A204.1 (cell line): ENCODE measurements around the gene FSTL5.
"Not testable (repeated sequence)": the region's sequence is repeated elsewhere in the genome, so short reads cannot be mapped to it uniquely, and the experiment has no call there.

ENCODE experiments used
- FAIRE-seq: peaks from 2 replicates; lab custom pipeline; 2012; peaks lifted over from hg19 to GRCh38; lab: Jason Lieb, UNC

The FSTL5 gene

GRCh38 chr4:162103908-162104307 is 59.9 kb downstream of the FSTL5 start:
- not testable (repeated sequence) for FAIRE-seq

- no peak for FAIRE-seq
These were observed 61.1 kb downstream of the FSTL5 start for GRCh38 chr4:162102713-162103112.

- FAIRE-seq = no peak
These were observed 62.5 kb downstream of the FSTL5 start for GRCh38 chr4:162101337-162101736.

- FAIRE-seq = no peak
These were observed 88.1 kb downstream of the FSTL5 start for GRCh38 chr4:162075726-162076125.

- FAIRE-seq = no peak
These were observed 102.6 kb downstream of the FSTL5 start for GRCh38 chr4:162061214-162061613.

GRCh38 chr4:162059656-162060055 is 104.1 kb downstream of the FSTL5 start:
- no peak for FAIRE-seq

GRCh38 chr4:162056990-162057389 is 106.8 kb downstream of the FSTL5 start:
- no peak for FAIRE-seq

GRCh38 chr4:162046135-162046534 is 117.7 kb downstream of the FSTL5 start:
- no peak for FAIRE-seq

- peak; percentile 37 for FAIRE-seq
These were observed 125.7 kb downstream of the FSTL5 start for GRCh38 chr4:162038112-162038511.

GRCh38 chr4:162017863-162018262 is 145.9 kb downstream of the FSTL5 start:
- no peak for FAIRE-seq

- FAIRE-seq = no peak
These were observed 146.8 kb downstream of the FSTL5 start for GRCh38 chr4:162016991-162017390.

GRCh38 chr4:162016219-162016618 is 147.6 kb downstream of the FSTL5 start:
- FAIRE-seq = no peak

GRCh38 chr4:162015090-162015489 is 148.7 kb downstream of the FSTL5 start:
- no peak for FAIRE-seq

- FAIRE-seq = no peak
These were observed 152.7 kb downstream of the FSTL5 start for GRCh38 chr4:162011089-162011488.

- FAIRE-seq = no peak
These were observed 153.4 kb downstream of the FSTL5 start for GRCh38 chr4:162010362-162010761.

- no peak for FAIRE-seq
These were observed 171.5 kb downstream of the FSTL5 start for GRCh38 chr4:161992317-161992716.

- no peak for FAIRE-seq
These were observed 172.0 kb downstream of the FSTL5 start for GRCh38 chr4:161991811-161992210.

- no peak for FAIRE-seq
These were observed 173.1 kb downstream of the FSTL5 start for GRCh38 chr4:161990721-161991120.

GRCh38 chr4:161988946-161989345 is 174.9 kb downstream of the FSTL5 start:
- no peak for FAIRE-seq

- no peak for FAIRE-seq
These were observed 176.2 kb downstream of the FSTL5 start for GRCh38 chr4:161987611-161988010.

- FAIRE-seq = no peak
These were observed 211.4 kb downstream of the FSTL5 start for GRCh38 chr4:161952382-161952781.

GRCh38 chr4:161949946-161950725 is 213.7 kb downstream of the FSTL5 start:
- FAIRE-seq = no peak

GRCh38 chr4:161948026-161948770 is 215.6 kb downstream of the FSTL5 start:
- FAIRE-seq = no peak

- FAIRE-seq = no peak
These were observed 226.2 kb downstream of the FSTL5 start for GRCh38 chr4:161937596-161937995.
